LNCAP (cell line): ENCODE results near the gene AFMID.

ENCODE experiments used
- TF ChIP-seq, protein P1 (sequence below): fragments of 450-650 bp; IDR thresholded peaks from 2 replicates; pipeline ENCODE4 v1.5.1; 2017; ENCODE audit warnings: mild to moderate bottlenecking

The AFMID gene

DNA sequence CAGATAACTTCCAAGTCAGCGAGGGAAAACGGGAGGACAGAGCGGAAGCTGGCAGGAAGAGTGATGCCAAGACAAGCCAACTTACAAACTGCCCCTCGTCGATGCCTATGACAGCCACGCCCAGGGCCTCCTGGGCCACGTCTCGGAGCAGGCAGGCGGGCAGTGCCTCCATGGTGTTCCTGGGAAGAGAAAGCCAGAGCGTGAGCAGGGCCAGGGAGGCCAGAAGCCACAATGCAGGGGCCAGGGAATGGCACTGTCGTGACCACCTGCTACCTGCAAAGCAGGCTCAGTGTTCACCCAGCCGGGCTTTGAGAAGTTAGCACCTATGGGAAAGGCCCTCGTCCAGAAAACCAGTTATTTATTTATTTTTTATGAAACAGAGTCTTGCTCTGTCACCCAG, 4.7 kb upstream of the AFMID start:
- TF ChIP-seq, protein P1, sequence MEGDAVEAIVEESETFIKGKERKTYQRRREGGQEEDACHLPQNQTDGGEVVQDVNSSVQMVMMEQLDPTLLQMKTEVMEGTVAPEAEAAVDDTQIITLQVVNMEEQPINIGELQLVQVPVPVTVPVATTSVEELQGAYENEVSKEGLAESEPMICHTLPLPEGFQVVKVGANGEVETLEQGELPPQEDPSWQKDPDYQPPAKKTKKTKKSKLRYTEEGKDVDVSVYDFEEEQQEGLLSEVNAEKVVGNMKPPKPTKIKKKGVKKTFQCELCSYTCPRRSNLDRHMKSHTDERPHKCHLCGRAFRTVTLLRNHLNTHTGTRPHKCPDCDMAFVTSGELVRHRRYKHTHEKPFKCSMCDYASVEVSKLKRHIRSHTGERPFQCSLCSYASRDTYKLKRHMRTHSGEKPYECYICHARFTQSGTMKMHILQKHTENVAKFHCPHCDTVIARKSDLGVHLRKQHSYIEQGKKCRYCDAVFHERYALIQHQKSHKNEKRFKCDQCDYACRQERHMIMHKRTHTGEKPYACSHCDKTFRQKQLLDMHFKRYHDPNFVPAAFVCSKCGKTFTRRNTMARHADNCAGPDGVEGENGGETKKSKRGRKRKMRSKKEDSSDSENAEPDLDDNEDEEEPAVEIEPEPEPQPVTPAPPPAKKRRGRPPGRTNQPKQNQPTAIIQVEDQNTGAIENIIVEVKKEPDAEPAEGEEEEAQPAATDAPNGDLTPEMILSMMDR, result no peak

GRCh38 chr17:78183916-78184315, 3.2 kb upstream of the AFMID start:
- TF ChIP-seq, protein P1, result no peak

- TF ChIP-seq, protein P1, result no peak
Observed at GRCh38 chr17:78184351-78184750, 2.8 kb upstream of the AFMID start.

DNA sequence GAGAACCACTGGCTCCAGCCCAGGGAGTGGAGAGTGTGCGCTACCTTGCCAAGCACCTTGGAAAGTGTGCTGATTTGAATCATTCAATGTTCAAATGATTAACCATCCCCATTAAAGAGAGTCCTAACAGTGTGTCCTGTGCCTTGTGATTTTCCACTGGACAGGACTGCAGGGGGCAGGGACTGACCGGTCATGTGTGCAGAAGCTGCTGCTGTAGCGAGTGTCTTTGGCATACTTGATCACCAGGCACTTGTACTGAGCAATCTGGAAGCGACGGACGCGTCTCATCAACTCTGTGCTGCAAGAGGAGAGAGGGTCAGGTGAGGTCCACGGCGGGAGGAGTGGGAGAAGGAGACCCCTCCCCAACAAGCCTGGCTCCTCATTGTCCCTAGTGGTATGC, 2.3 kb upstream of the AFMID start:
- TF ChIP-seq, protein P1, result no peak

DNA sequence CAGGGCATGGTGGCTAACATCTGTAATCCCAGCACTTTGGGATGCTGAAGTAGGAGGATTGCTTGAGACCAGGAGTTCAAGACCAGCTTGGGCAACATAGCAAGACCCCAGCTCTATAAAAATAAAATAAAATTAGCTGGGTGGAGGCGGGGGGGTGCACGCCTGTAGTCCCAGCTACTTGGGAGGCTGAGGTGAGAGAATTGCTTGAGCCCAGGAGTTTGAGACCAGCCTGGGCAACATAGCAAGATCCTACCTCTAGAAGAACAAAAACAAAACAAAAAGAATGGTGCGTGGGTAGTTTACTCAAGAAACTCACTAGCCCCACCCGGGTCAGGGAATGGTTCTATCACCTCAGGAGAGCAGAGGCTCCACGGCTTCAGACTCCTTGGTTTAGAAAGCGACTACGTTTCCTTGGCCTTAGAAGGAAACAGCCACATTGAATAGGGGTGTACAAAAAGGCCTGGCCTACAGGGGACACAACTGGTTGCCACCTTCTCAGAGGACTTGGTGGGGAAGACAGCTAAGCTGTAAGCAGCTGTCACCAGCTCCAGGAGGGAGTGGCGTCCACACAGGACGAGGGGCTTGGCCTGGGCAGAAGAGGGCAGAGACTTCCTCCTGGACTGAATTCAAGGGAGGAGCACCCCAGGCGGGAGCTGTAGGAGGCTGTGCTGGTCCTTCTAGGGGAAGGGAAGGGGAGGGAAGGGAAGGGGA, 1.0 kb upstream of the AFMID start:
- TF ChIP-seq, protein P1, result no peak

GRCh38 chr17:78196716-78197115, 9.6 kb downstream of the AFMID start:
- TF ChIP-seq, protein P1, result no peak

- TF ChIP-seq, protein P1, result no peak
Observed at GRCh38 chr17:78197147-78197832, 10.1 kb downstream of the AFMID start.
